Activated T-helper 17 cell treated with anti-CD3 and anti-CD28 coated beads, Interleukin-2, amount 50 U/mL, for 72 hours (primary cell): ENCODE results near the gene SNAI3. TPM values are rescaled to one million over a fixed set of nuclear protein-coding genes. Genes with fewer than 3 reads are reported as not detected.

Experiments used
- ATAC-seq: fragments of 150-1000 bp; cut with Tn5 transposase; replicated peaks from 2 replicates; pipeline ENCODE4 v1.10.0; 2021; ENCODE audit warnings: mild to moderate bottlenecking, moderate library complexity
- H3K27ac Mint-ChIP-seq: one replicate; pipeline ENCODE4 v1.8.0; 2022; ENCODE audit warnings: mixed read lengths
- H3K27me3 Mint-ChIP-seq: one replicate; pipeline ENCODE4 v1.8.0; 2022; ENCODE audit warnings: mixed read lengths
- H3K36me3 Mint-ChIP-seq: one replicate; pipeline ENCODE4 v1.8.0; 2022; ENCODE audit warnings: low read depth, mild to moderate bottlenecking, mixed read lengths
- H3K4me1 Mint-ChIP-seq: one replicate; pipeline ENCODE4 v1.8.0; 2022; ENCODE audit warnings: mixed read lengths
- H3K4me3 Mint-ChIP-seq: one replicate; pipeline ENCODE4 v1.8.0; 2022; ENCODE audit warnings: mild to moderate bottlenecking, mixed read lengths
- H3K9me3 Mint-ChIP-seq: one replicate; pipeline ENCODE4 v1.8.0; 2022; ENCODE audit warnings: mixed read lengths
- total RNA-seq, 2 donors: library from RNA; stranded (reverse); gene quantifications; one replicate each; pipeline ENCODE4 v1.2.3, GENCODE V29; 2022

The SNAI3 gene
- total RNA-seq, 2 donors from 2014 or later, result 5.9 to 6.7 TPM

DNA sequence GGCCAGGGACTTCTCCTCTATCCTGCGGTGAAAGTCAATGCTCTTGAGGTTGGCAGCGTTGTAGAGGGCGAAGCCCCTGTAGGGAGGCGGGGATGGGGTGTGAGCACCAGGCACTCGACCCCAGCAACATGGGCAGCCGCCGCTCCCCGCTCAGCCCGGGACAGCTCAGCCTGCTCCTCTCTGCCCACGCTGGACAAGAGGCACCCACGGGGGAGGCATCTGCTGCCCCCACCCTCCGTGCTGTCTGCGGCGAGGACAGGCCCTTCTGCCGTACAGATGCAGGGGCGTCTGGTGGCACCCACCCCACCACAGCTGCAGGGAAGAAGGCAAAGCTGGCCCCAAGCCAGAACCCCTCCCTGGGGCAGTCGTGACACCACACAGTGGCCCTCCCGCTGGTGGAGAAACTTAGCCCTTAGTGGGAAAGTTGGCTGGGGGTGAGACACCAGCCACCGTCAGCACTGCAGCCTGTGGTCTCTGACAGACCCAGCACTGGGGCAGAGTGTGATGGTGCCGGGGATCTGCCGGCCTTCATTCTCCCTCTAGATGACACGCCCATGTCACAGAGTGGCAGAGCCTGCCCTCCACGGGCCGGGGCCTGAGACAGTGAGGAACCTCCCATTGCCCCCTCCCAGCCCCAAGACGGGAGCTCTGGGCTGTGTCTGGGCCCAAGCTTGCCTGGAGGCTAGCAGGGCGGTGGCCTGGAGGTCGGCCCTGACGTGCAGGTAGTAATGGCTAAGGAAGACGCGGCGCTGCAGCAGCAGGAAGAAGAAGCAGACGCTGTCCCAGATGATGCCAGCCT, 39.5 kb upstream of the SNAI3 start:
- Mint-ChIP-seq H3K36me3 (peaks cover 71% of the 10 kb centered on the region), H3K4me1 (no peaks in the 10 kb centered on the region), H3K9me3 (no peaks in the 10 kb centered on the region), H3K27me3 (no peaks in the 10 kb centered on the region), H3K4me3 (no peak overlapping the region), H3K27ac (no peak overlapping the region)
- ATAC-seq, result no peak

DNA sequence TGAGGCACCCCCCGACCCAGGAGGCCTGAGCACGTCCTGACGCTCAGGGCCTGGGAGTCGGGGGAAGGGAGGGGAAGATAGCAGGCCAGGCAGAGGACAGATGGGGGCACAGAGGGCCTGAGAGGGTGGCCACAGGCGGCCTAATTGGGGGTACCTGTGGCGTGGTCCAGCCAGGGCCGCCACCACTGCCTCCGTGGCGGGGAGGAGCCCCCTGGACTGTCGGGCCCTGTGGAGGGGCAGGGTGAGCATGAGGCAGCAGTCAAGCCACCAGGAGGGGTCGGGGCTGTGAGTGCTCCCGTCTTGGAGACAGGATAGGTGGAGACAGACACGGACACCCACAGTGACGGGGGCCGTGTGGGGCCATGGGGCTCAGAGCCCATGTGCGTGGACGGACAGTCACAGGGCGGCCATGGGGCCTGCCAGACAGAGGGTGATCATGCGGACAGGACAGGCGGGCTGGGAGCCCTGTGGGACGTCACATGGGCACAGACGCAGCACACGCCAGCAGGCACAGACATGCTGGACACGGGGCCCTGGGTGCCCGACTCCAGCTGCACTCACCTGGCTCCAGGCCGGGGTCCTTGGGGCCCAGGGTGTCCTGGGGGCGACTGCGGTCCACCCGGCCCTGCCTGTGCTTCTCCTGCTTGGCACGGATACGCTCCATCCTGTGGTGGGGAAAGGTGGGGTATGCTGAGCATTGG, 38.7 kb upstream of the SNAI3 start:
- Mint-ChIP-seq H3K36me3 (peaks cover 71% of the 10 kb centered on the region), H3K27me3 (no peaks in the 10 kb centered on the region), H3K27ac (no peak overlapping the region), H3K4me1 (no peaks in the 10 kb centered on the region), H3K9me3 (no peaks in the 10 kb centered on the region), H3K4me3 (no peak overlapping the region)
- ATAC-seq, result no peak

DNA sequence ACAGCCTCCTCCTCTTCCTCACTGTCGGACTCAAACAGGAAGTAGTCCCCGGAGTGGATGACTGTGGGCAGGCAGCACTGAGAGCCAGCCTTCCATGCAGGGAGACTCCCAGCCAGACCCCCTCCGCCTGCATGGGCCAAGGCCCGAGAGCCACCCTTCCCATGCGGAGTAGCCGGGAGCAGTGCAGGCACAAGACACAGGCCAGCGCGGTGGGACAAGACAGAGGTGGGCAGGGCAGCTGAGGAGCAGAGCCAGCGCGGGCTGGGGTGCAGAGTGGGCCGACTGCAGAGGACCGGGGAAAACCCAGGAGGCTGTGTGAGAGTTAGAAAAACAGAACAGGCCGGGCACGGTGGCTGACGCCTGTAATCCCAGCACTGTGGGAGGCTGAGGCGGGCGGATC, 37.6 kb upstream of the SNAI3 start:
- Mint-ChIP-seq H3K9me3 (no peaks in the 10 kb centered on the region), H3K27me3 (no peaks in the 10 kb centered on the region), H3K4me1 (no peaks in the 10 kb centered on the region), H3K27ac (no peak overlapping the region), H3K36me3 (peaks cover 77% of the 10 kb centered on the region), H3K4me3 (no peak overlapping the region)
- no peak for ATAC-seq

DNA sequence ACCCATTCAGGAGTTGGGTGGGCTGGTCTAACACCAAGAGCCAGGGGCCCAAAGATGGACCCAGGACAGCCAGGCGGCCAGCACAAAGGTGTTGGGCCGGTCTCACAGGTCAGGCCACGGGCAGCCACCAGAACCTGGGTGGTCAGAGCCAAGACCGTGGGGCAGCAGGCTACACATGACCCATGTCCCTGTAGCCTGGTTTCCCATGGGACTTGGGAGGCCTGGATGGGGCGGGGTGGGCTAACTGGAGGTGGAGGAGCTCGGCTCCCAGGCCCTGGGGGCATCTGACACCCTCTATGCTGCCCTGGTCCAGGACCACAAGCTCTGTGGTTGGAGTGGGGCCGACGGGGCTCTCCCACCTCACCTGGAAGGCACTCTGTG, 37.2 kb upstream of the SNAI3 start:
- Mint-ChIP-seq H3K4me3 (no peak overlapping the region), H3K9me3 (no peaks in the 10 kb centered on the region), H3K4me1 (no peaks in the 10 kb centered on the region), H3K36me3 (peaks cover 81% of the 10 kb centered on the region), H3K27ac (no peak overlapping the region), H3K27me3 (no peaks in the 10 kb centered on the region)
- no peak for ATAC-seq

DNA sequence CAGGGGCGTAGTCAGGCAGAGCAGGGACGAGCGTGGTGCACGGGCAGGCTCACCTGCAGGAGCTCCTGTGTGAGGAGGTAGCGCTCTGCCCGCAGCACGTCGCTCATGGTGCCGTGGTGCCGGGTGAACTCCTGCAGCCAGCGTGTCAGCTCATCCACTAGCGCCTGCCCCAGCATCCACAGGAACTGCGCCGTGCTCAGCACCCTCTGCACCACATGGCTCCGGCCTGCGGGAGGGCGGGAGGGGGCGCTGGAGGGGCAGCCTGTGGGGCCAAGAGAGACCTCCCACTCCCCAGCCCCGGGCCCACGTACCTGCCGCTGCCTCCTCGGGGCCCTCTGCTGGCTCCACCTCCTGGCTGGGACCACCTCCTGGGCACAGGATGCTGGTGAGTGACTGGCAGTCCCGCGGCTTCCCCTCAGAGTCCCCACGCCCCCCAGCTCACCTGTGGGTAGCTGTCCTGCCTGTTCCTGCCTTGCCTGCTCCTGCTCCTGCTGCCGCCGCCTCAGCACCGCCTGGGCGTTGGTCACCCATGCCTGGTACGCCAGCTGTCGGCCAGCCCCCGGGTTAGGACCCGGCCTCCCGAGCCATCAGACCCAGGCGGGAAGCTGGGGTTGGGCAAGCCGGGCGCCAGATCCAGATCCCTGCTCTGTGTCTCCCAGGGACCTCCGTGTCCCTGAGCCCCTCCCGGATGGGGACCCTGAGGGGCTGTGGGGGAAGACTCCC, 36.6 kb upstream of the SNAI3 start:
- H3K27ac Mint-ChIP-seq, result no peak overlapping the region
- no peaks in the 10 kb centered on the region for H3K27me3 Mint-ChIP-seq
- no peak overlapping the region for H3K4me3 Mint-ChIP-seq
- no peak for ATAC-seq
- no peaks in the 10 kb centered on the region for H3K4me1 Mint-ChIP-seq
- peaks cover 86% of the 10 kb centered on the region for H3K36me3 Mint-ChIP-seq
- H3K9me3 Mint-ChIP-seq, result no peaks in the 10 kb centered on the region

- ATAC-seq, result no peak
- no peak overlapping the region for H3K4me3 Mint-ChIP-seq
- H3K27ac Mint-ChIP-seq, result no peak overlapping the region
- peaks cover 86% of the 10 kb centered on the region for H3K36me3 Mint-ChIP-seq
- no peaks in the 10 kb centered on the region for H3K4me1 Mint-ChIP-seq
- H3K27me3 Mint-ChIP-seq, result no peaks in the 10 kb centered on the region
- H3K9me3 Mint-ChIP-seq, result no peaks in the 10 kb centered on the region
These were observed 35.8 kb upstream of the SNAI3 start for GRCh38 chr16:88721815-88722755.

DNA sequence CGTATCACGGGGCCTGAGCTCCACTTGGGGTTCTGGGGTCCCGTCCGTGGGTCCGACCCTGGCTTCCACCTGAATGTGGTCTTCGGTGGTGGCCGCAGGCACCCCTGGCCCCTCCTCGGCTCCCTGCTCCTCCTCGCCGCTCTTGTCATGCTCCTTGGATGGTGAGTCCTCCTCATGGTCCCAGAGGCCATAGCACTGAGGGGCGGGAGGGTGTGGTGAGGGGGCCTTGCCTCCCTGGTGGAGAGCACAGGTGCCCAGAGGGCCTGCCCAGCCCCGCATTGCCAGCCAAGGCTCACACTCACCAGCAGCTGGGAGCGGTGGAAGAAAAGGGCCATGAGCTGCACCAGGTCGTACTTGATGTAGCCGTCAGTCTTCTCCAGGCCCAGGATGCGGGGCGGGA, 34.9 kb upstream of the SNAI3 start:
- no peak overlapping the region for H3K4me3 Mint-ChIP-seq
- H3K9me3 Mint-ChIP-seq, result no peaks in the 10 kb centered on the region
- no peaks in the 10 kb centered on the region for H3K27me3 Mint-ChIP-seq
- ATAC-seq, result no peak
- H3K4me1 Mint-ChIP-seq, result no peaks in the 10 kb centered on the region
- H3K27ac Mint-ChIP-seq, result no peak overlapping the region
- H3K36me3 Mint-ChIP-seq, result peaks cover 89% of the 10 kb centered on the region

- H3K36me3 Mint-ChIP-seq, result peaks cover 81% of the 10 kb centered on the region
- H3K4me3 Mint-ChIP-seq, result no peak overlapping the region
- no peaks in the 10 kb centered on the region for H3K4me1 Mint-ChIP-seq
- H3K9me3 Mint-ChIP-seq, result no peaks in the 10 kb centered on the region
- peak overlapping the region; percentile 66 for H3K27ac Mint-ChIP-seq
- H3K27me3 Mint-ChIP-seq, result no peaks in the 10 kb centered on the region
- ATAC-seq, result no peak
These were observed 34.2 kb upstream of the SNAI3 start for GRCh38 chr16:88720396-88720970.

DNA sequence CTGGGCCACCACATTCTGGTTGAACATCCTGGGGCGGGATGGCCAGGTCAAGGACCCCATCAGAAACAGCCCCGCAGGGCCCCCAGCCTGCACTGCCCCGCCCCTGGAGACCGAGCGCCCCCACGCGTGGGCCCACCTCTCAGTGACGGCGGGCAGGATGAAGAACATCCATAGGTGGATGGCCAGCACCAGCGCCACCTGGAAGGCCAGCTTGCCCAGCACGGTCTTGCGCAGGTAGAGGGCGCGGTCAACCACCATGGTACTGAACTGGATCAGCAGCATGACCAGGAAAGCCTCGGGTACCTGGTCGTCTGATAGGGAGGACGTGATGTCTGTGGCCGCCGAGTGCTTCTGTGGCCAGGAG, 33.6 kb upstream of the SNAI3 start:
- no peak overlapping the region for H3K27ac Mint-ChIP-seq
- no peaks in the 10 kb centered on the region for H3K4me1 Mint-ChIP-seq
- no peaks in the 10 kb centered on the region for H3K27me3 Mint-ChIP-seq
- no peaks in the 10 kb centered on the region for H3K9me3 Mint-ChIP-seq
- ATAC-seq, result no peak
- H3K36me3 Mint-ChIP-seq, result peaks cover 78% of the 10 kb centered on the region
- no peak overlapping the region for H3K4me3 Mint-ChIP-seq

DNA sequence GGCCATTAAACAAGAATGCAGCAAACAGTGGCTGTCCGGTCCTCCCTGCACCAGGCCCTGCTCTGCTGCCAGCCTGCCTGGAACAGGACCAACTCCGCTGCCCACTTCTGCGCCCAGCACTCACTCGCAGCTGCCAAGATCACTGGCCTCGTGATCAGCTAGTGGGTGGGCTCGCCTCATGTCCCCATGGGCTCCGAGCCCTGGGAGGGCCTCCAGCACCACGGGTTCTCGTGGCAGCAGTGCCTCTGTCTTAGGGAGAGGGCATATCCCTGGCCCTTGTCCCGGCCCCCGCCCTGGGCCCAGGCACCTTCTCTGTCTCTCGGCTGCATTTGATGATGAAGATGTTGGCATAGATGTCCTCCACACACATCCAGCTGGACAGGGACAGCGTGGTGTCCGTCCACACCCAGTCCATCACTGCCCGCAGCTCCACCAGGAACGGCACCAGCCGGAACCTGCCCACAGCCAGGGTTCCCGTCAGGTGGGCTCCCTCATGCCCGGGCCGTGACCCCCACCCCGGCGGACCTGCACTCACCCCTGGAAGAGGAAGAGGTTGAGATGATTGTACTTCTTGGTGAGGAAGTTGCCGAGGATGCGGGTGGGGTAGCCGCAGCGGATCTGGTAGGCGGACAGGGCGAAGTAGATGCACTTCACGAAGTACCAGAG, 33.1 kb upstream of the SNAI3 start:
- ATAC-seq, result no peak
- Mint-ChIP-seq H3K4me1 (no peaks in the 10 kb centered on the region), H3K4me3 (no peak overlapping the region)

DNA sequence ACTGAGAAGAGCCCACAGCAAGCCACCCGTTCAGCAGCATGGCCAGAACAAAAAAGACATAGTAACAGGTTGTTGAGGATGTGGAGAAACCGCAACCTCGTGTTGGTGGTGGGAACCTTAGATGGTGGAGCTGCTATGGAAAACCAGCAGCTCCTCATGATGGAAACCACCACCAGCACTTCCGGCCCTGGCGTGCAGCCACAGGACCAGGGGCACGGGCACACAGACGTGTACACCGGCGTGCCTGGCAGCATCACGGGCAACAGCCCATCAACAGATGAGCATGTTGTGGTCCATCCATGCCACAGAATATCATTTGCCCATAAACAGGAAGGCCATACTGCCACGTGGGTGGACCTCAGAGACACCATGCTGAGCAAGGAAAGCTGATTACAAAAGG, 31.9 kb upstream of the SNAI3 start:
- no peak overlapping the region for H3K4me3 Mint-ChIP-seq
- no peaks in the 10 kb centered on the region for H3K27me3 Mint-ChIP-seq
- H3K27ac Mint-ChIP-seq, result peak overlapping the region; percentile 72
- no peaks in the 10 kb centered on the region for H3K4me1 Mint-ChIP-seq
- no peaks in the 10 kb centered on the region for H3K9me3 Mint-ChIP-seq
- peak; percentile 13 for ATAC-seq
- H3K36me3 Mint-ChIP-seq, result peaks cover 75% of the 10 kb centered on the region

More for the DNA sequence above, 33.1 kb upstream of the SNAI3 start:
- Mint-ChIP-seq H3K27me3 (no peaks in the 10 kb centered on the region), H3K36me3 (peaks cover 75% of the 10 kb centered on the region), H3K27ac (no peak overlapping the region), H3K9me3 (no peaks in the 10 kb centered on the region)

- peaks cover 67% of the 10 kb centered on the region for H3K36me3 Mint-ChIP-seq
These were observed 30.3 kb upstream of the SNAI3 start for GRCh38 chr16:88716601-88717001.

DNA sequence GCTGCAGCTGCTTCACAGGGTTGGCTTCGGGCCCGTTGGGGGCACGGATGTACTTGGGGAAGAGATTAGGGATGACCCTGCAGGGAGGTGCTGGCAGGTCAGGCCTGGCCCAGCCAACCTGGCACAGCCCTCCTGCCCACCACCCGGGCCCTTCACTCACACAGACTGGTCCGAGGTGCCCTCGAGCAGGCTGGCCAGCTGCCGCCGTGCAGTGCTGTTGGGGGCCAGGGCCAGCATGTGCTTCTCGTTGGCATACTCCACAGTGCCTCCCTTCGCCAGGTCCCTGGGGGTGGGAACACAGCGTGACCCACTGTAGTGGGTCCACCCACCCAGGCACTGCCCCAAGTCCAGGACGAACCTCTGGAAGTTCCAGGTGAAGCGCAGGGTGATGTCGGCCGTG, 29.9 kb upstream of the SNAI3 start:
- no peak overlapping the region for H3K27ac Mint-ChIP-seq
- no peaks in the 10 kb centered on the region for H3K4me1 Mint-ChIP-seq
- peaks cover 63% of the 10 kb centered on the region for H3K36me3 Mint-ChIP-seq
- no peak overlapping the region for H3K4me3 Mint-ChIP-seq
- no peak for ATAC-seq
- H3K9me3 Mint-ChIP-seq, result no peaks in the 10 kb centered on the region
- H3K27me3 Mint-ChIP-seq, result no peaks in the 10 kb centered on the region

More at GRCh38 chr16:88716601-88717001, 30.3 kb upstream of the SNAI3 start:
- Mint-ChIP-seq H3K4me3 (no peak overlapping the region), H3K27ac (no peak overlapping the region), H3K27me3 (no peaks in the 10 kb centered on the region), H3K9me3 (no peaks in the 10 kb centered on the region), H3K4me1 (no peaks in the 10 kb centered on the region)
- no peak for ATAC-seq
